ACHN (cell line): ENCODE results near the gene WFDC2.

ENCODE experiments used
- DNase-seq: peaks from one replicate; pipeline ENCODE4 v3.0.0-alpha.2; 2015
- in situ Hi-C: cut with HindIII; loops from 2 replicates; pipeline ENCODE4 v1.10.0; 2017; ENCODE audit warnings: low sequenced_read_pairs, low pct_ligation_motif_present, low pct_unique_long_range_greater_than_20kb

WFDC2 gene, protein sequence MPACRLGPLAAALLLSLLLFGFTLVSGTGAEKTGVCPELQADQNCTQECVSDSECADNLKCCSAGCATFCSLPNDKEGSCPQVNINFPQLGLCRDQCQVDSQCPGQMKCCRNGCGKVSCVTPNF

DNA sequence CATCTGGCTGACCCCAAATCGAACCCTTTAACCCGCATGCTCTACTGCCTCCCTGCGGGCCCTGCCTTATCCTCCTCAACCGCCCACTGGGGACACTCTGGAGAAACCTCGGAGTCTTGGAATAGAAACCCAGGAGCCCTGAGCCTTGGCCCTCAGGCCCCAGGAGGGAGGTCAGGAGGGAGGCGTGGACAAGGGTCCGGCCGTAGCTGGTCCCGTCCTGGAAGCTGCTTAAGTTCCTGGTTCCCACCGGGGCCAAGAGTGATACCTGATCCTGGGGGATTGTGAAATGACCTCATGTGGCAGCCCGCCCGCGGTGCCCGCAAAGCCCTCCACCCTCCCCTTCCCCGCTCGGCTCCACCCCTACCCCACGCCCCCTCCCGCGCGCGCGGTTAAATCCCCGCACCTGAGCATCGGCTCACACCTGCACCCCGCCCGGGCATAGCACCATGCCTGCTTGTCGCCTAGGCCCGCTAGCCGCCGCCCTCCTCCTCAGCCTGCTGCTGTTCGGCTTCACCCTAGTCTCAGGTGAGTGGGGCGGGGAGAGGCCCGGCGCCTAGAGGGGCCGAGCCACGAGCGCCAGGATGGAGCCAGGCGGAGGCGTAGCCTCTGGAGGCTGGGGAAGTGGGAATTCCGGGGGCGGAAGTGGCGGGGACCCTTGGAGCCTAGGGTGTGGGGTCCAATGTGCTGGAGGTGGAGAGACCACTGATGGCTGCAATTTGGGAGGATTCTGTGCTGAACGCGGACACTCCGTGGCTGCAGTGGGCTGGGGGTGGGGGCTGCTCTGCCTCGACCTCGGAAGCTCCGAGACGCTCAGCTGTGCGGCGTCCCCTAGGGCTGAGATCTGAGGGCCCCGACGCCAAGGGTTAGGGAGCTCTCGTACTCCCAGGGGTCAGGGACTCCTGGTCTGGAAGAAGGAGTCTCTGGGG, at the start of gene WFDC2:
WFDC2 (plus strand) TSS at position 418 of the 926 bp plus-strand sequence; CDS start at position 447, 29 bp downstream.
- peak; percentile 36 for DNase-seq
- in situ Hi-C loops, result no loop called here

GRCh38 chr20:45420125-45420524, 49.4 kb upstream of the WFDC2 start:
- in situ Hi-C loops, result no loop called here
- no peak for DNase-seq

GRCh38 chr20:45423700-45424099, 45.9 kb upstream of the WFDC2 start:
- in situ Hi-C loops, result no loop called here
- DNase-seq, result no peak

DNA sequence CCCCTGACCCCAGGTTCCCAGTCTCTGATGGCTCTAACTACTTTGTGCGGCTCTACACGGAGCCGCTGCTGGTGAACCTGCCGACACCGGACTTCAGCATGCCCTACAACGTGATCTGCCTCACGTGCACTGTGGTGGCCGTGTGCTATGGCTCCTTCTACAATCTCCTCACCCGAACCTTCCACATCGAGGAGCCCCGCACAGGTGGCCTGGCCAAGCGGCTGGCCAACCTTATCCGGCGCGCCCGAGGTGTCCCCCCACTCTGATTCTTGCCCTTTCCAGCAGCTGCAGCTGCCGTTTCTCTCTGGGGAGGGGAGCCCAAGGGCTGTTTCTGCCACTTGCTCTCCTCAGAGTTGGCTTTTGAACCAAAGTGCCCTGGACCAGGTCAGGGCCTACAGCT, 44.0 kb upstream of the WFDC2 start:
- DNase-seq, result no peak
- in situ Hi-C loops, result no loop called here

DNA sequence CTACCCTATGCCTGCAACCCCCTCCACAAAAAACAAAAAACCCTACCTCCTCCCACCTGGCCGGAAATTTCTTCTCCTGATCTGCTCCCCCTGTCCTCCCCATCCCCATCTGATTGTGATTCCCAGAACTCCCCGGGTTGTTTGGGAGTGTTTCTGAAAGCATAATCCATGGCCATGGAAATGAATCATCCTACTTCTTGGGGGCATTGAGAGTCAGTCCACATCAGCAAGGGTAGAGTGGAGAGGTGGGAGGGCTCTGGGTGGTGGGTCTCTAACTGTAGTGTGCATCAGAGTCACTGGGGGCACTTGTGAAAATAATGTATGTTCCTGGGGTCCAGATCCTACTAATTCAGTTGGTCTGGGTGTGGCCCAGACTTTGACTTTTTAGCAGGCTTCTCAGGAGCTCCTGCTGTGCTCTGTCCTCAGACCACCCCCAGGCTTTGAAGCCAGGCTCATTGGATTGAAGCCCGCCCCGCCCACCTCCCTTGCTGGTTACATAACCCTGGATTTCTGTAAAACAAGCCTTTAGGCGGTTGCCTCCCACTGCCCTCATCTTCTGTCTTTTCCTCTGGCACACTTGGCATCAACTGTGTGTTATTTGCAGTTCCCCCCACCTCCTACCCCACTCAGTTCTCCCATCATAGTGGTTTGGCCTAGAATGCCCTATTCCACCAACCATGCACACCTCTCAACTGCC, 43.1 kb upstream of the WFDC2 start:
- in situ Hi-C loops, result no loop called here

DNA sequence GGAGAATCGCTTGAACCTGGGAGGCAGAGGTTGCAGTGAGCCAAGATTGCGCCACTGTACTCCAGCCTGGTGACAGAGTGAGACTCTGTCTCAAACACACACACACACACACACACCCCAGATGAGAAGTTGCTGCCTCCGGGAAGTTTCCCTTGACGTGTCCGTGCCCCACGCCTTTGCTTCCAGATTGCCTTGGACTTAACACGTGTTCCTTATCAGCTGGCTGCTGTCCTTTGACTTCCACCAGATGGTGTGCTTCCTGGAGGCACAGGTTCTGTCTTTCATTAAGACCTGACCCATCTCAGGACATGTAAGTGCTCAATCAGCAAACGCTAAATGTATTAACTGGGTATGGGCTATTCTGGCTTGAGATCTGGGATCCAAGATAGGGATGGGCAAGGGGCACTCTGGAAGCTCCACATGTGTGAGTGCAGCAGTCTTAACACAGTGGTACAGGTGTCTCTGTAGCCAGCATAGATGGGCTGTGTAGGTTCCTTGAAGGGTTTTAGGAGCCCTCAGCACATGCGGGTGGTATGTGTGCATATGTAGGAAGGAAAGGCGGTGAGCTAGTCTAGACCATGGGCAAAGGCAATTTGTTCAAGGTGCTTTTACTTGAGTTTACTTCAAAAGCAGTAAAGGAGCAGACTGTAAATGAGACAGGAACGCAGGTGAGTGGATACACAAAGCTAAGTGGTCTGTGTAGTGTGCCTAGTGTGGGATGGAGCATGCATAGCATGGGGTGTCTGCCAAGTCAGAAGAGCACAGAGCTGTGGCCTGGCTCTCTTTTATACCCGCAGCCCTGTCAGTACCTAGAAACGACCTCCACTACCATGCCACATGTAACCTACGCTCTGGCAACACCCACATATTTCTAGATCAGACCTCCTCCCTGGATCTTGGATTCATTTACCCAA, 42.1 kb upstream of the WFDC2 start:
- in situ Hi-C loops, result no loop called here
- DNase-seq, result no peak

More for the DNA sequence above, 43.1 kb upstream of the WFDC2 start:
- DNase-seq, result no peak

DNA sequence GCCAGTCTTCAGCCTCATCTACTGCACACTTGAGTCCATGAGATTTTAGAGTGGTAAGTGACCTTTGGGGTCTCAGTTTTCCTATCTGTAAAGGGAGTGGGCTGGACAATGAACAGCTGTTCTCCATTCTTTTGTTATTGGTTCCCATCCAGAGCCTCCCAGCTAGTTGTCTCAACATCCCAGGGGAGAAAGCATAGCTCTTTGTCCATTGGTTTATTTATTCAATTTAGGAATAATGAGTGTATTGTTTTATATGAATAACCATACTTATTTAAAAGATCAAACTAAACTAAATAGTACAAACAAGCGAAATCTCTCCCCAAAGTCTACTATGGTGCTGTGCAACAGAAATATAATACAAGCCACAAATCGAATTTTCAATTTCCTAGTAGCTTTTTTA, 39.9 kb upstream of the WFDC2 start:
- in situ Hi-C loops, result no loop called here
- no peak for DNase-seq

DNA sequence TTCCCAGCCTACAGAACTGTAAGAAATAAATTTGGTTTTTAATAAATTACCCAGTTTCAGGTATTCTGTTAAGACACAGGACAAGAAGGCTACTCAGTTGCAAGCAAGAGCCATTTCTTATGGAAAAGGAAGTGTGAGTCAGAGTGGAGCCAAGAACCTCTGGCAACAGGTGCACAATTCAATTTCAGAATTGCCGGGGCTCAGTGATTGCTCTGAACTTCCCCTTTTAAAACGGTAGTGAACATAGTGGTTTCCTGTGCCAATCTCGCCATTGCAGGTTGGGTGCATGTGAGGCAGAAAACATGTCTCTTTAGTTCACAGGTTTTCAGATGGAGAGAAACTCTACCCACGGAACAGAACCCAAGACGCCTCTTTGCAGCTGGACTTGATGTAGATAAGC, 37.3 kb upstream of the WFDC2 start:
- no peak for DNase-seq
- in situ Hi-C loops, result no loop called here

GRCh38 chr20:45433316-45433715, 36.2 kb upstream of the WFDC2 start:
- in situ Hi-C loops, result no loop called here
- peak; percentile 18 for DNase-seq

DNA sequence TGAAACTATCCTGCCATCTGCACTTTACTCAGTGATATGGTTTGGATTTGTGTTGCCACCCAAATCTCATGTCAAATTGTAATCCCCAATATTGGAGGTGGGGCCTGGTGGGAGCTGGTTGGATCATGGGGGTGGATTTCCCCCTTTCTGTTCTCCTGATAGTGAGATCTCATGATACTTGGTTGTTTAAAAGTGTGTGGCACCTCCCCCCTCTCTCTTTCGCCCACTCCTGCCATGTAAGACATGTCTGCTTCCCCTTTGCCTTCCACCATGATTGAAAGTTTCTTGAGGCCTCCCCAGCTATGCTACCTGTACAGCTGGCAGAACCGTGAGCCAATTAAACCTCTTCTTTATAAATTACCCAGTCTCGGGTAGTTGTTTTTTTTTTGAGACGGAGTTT, 35.6 kb upstream of the WFDC2 start:
- in situ Hi-C loops, result no loop called here
- no peak for DNase-seq

DNA sequence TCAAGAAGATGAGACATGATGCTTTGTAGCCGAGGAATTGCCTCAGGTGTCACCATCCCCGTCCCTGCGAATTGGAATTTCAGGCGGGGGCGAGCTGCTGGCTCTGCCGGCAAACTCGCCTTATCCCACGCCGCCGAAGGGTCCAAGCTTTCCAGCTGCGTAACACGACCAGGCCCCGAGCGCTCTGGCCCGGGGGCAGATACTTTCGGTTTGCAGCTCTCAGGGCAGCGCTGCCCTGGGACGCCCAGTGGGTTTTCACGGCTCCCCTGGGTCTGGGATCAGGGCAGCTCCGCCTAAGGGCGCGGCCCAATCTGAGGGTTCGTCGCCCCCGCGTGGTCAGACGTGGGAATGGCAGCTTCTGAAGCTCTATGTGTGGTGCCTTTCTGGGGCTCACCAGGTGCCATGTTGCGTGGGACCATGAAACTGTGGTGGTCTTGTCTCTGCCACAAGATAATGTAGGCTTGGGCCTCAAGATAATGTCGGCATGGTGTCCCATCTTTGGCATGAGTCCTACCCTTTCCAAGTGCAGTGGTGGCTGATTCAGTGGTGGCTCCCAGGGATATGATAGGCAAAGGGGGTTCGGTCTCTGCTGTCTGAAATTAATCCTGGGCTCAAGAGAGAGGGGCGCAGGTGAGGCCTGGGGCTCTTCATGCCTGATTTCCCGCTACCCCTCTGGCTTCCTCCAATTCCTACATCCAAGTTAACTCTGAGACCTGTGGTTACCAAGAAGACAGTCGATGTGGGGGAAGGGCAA, 32.6 kb upstream of the WFDC2 start:
- in situ Hi-C loops, result no loop called here
- peak; percentile 87 for DNase-seq

DNA sequence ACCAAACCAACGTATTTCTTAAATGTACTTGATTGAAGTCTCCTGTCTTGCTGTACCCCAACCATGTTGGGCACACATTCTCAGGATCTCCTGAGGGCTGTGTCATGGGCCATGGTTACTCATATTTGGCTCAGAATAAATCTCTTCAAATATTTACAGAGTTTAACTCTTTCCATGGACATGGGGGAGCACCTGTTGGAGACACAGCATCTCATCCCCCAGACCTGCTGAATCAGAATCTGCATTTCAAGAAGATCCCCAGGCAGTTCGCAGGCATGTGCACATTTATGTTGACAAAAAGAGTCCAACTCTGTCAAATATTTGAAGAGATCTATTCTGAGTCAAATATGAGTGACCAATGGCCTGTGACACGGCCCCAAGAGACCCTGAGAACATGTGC, 29.1 kb upstream of the WFDC2 start:
- in situ Hi-C loops, result no loop called here
- no peak for DNase-seq

- no peak for DNase-seq
- in situ Hi-C loops, result no loop called here
These were observed 28.5 kb upstream of the WFDC2 start for GRCh38 chr20:45440891-45441685.

DNA sequence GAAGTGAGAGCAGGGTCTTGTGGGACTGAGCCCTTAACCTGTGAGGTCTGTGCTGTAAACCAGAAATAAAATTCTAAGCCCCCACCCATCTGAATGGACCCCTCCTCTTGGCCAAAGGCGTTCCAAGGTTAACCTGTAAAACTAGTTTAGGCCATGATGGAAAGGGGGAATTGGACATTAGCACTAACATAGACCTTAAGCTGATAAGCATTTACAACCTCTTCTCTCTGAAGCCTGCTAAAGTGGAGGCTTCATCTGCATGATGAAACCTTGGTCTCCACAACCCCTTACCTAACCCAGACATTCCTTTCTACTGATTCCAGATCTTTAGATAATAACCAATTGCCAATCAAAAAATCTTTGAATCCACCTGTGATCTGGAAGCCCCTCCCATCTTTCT, 27.8 kb upstream of the WFDC2 start:
- in situ Hi-C loops, result no loop called here
- no peak for DNase-seq

GRCh38 chr20:45444050-45444449, 25.5 kb upstream of the WFDC2 start:
- DNase-seq, result no peak
- in situ Hi-C loops, result no loop called here

GRCh38 chr20:45445805-45446562, 23.6 kb upstream of the WFDC2 start:
- DNase-seq, result peak; percentile 24
- in situ Hi-C loops, result no loop called here

- in situ Hi-C loops, result no loop called here
- no peak for DNase-seq
These were observed 21.3 kb upstream of the WFDC2 start for GRCh38 chr20:45448270-45448669.
